Measurements from ENCODE around the gene LIPM.

The LIPM gene

GRCh38 chr10:88857831-88858230, 55.3 kb downstream of the LIPM start:
- no peak for DNase-seq (ENCODE audit: extremely low read depth, insufficient read length)
- TF ChIP-seq, protein P1, sequence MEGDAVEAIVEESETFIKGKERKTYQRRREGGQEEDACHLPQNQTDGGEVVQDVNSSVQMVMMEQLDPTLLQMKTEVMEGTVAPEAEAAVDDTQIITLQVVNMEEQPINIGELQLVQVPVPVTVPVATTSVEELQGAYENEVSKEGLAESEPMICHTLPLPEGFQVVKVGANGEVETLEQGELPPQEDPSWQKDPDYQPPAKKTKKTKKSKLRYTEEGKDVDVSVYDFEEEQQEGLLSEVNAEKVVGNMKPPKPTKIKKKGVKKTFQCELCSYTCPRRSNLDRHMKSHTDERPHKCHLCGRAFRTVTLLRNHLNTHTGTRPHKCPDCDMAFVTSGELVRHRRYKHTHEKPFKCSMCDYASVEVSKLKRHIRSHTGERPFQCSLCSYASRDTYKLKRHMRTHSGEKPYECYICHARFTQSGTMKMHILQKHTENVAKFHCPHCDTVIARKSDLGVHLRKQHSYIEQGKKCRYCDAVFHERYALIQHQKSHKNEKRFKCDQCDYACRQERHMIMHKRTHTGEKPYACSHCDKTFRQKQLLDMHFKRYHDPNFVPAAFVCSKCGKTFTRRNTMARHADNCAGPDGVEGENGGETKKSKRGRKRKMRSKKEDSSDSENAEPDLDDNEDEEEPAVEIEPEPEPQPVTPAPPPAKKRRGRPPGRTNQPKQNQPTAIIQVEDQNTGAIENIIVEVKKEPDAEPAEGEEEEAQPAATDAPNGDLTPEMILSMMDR (IDR thresholded peaks at IDR 0.05; ENCODE audit: insufficient read depth, low read length, poor library complexity, severe bottlenecking), result no peak
- no peaks in the 10 kb centered on the region for H3K27me3 ChIP-seq (replicated peaks; ENCODE audit: control insufficient read depth, insufficient read depth, low read length)
- no peaks in the 10 kb centered on the region for H3K36me3 ChIP-seq (ENCODE audit: control insufficient read depth, insufficient read depth, low read length)
- H3K4me3 ChIP-seq (replicated peaks; ENCODE audit: low read depth, low read length), result no peak overlapping the region

DNA sequence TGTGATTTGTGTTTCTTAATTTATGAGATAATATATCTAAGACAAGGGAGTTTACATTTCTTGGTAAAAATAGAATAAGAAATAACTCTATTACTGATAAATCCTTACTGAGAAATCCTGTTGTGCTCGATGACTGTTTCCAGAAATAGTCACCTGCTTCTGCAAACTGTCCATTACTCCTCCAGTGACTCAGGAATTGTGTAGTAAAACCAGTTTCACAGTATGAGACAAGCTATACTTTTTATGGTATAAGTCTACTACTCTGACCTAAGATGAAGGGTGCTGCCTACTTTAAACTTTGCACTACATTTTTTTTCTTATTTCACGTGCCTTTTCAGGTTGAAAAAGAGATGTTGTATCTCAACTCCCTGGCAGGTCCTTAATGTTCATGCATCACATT, 56.0 kb downstream of the LIPM start:
- Histone ChIP-seq H3K4me3 (replicated peaks; ENCODE audit: low read depth, low read length) (no peak overlapping the region), H3K27me3 (replicated peaks; ENCODE audit: control insufficient read depth, insufficient read depth, low read length) (no peaks in the 10 kb centered on the region), H3K36me3 (ENCODE audit: control insufficient read depth, insufficient read depth, low read length) (no peaks in the 10 kb centered on the region)
- TF ChIP-seq, protein P1 (IDR thresholded peaks at IDR 0.05; ENCODE audit: insufficient read depth, low read length, poor library complexity, severe bottlenecking), result no peak
- no peak for DNase-seq (ENCODE audit: extremely low read depth, insufficient read length)

DNA sequence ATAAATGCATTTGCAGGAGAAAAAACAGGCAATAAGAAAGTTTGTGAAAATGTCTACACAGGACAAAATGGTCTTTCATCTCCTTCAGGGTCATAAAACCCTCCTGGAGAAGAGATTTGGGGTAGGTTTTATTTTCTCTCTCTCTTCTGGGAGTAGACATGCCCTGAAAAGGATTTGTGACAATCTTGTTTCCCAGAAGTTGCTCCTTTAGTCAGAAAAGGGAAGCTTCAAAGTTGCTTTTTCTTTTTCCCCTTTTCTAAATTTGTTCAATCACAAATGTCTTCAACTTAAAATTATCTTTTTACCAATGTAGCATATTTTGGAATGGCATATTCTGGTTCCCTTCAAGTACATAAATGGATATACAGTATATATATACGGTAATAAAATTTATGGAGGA, 58.5 kb downstream of the LIPM start:
- Histone ChIP-seq H3K4me3 (replicated peaks; ENCODE audit: low read depth, low read length) (no peak overlapping the region), H3K36me3 (ENCODE audit: control insufficient read depth, insufficient read depth, low read length) (no peaks in the 10 kb centered on the region), H3K27me3 (replicated peaks; ENCODE audit: control insufficient read depth, insufficient read depth, low read length) (no peaks in the 10 kb centered on the region)
- no peak for DNase-seq (ENCODE audit: extremely low read depth, insufficient read length)
- TF ChIP-seq, protein P1 (IDR thresholded peaks at IDR 0.05; ENCODE audit: insufficient read depth, low read length, poor library complexity, severe bottlenecking), result no peak

DNA sequence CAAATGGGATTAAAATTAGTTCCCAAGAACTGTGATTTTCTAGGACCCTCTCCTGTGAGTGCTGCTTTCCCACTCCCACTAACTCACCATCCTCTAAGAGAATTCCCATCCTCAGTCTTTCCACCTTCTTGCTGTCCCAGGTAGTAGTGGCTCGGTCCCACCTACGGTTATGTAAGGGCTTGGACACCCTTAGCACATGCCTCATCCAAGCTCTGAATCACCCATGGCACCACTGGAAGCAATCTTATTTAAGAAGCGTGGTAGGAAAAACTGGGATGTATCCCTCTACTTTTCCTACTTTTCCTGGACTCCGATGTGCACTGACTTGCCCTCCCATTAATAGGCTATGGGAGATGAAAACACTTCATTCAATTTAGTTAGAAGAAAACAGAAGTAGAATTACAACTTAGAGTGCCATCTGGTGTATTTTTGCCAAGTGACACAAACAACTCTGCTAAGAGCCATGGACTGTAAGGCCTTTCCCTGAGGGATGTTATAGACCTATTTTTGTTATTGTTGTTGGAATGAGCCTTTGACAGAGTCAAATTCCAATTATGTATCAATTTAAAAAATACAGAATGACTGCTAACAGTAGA, 62.8 kb downstream of the LIPM start:
- no peaks in the 10 kb centered on the region for H3K36me3 ChIP-seq (ENCODE audit: control insufficient read depth, insufficient read depth, low read length)
- H3K4me3 ChIP-seq (replicated peaks; ENCODE audit: low read depth, low read length), result no peak overlapping the region
- no peak for DNase-seq (ENCODE audit: extremely low read depth, insufficient read length)
- no peaks in the 10 kb centered on the region for H3K27me3 ChIP-seq (replicated peaks; ENCODE audit: control insufficient read depth, insufficient read depth, low read length)
- TF ChIP-seq, protein P1 (IDR thresholded peaks at IDR 0.05; ENCODE audit: insufficient read depth, low read length, poor library complexity, severe bottlenecking), result peak; percentile 24

DNA sequence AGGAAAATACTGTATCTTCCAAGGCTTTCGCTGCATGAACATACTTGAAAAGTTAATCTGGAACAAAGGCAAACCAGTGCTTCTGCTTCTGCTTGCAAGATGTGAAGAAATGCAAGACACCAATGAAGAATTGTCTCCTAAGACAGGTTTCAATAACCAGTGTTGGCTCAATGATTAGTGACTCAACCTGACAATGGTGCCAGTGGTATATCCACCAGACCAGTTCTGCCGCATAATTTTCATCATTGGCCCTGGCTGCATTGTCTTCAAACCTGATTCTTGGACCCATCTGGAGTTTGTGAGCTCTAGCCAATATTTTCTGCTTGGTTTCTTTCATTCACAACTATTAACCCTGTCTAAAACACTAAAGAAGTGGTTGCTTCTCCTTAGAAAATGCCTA, 63.9 kb downstream of the LIPM start:
- Histone ChIP-seq H3K4me3 (replicated peaks; ENCODE audit: low read depth, low read length) (no peak overlapping the region), H3K27me3 (replicated peaks; ENCODE audit: control insufficient read depth, insufficient read depth, low read length) (no peaks in the 10 kb centered on the region), H3K36me3 (ENCODE audit: control insufficient read depth, insufficient read depth, low read length) (no peaks in the 10 kb centered on the region)
- DNase-seq (ENCODE audit: extremely low read depth, insufficient read length), result no peak
- TF ChIP-seq, protein P1 (IDR thresholded peaks at IDR 0.05; ENCODE audit: insufficient read depth, low read length, poor library complexity, severe bottlenecking), result no peak

- no peaks in the 10 kb centered on the region for H3K27me3 ChIP-seq (replicated peaks; ENCODE audit: control insufficient read depth, insufficient read depth, low read length)
- H3K36me3 ChIP-seq (ENCODE audit: control insufficient read depth, insufficient read depth, low read length), result no peaks in the 10 kb centered on the region
- TF ChIP-seq, protein P1 (IDR thresholded peaks at IDR 0.05; ENCODE audit: insufficient read depth, low read length, poor library complexity, severe bottlenecking), result no peak
- DNase-seq (ENCODE audit: extremely low read depth, insufficient read length), result no peak
- no peak overlapping the region for H3K4me3 ChIP-seq (replicated peaks; ENCODE audit: low read depth, low read length)
Measured at GRCh38 chr10:88870089-88870488, 67.6 kb downstream of the LIPM start.

Measured in GM06990 (cell line).